AG09309 (cell line): ENCODE results near the gene MYH6.

Experiments
- DNase-seq: peaks from one replicate; pipeline ENCODE4 v3.0.0-alpha.2; 2010; ENCODE audit warnings: low read depth
- H3K4me3 ChIP-seq: 2 replicates; pipeline ENCODE4 v1.5.1; 2011; ENCODE audit warnings: mild to moderate bottlenecking, low read depth, low read length, moderate library complexity; ENCODE audit not compliant: control insufficient read depth
- TF ChIP-seq, protein P1 (sequence below): IDR thresholded peaks from 2 replicates; pipeline ENCODE4 v1.5.1; 2011; ENCODE audit warnings: mild to moderate bottlenecking, low read depth, low read length, inconsistent platforms; ENCODE audit not compliant: insufficient read depth, control insufficient read depth; ENCODE audit errors: missing control alignments

The MYH6 gene

DNA sequence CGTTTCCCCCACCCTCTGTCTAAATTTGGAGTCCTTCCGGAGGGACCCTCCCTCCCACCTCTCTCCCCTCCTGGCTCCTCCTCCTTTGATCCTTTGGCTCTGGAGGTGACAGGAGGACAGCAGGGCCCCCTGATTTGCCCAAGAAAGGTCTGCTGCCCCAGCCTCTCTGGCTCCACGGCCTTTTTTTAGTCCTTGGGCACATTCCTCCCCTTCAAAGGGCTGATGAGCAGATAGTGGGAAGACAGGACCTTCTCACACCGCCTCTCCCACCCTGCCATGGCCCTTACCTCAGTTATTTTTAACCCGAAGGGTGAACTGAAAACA, 196 bp upstream of the MYH6 start:
- no peak overlapping the region for H3K4me3 ChIP-seq
- TF ChIP-seq, protein P1, sequence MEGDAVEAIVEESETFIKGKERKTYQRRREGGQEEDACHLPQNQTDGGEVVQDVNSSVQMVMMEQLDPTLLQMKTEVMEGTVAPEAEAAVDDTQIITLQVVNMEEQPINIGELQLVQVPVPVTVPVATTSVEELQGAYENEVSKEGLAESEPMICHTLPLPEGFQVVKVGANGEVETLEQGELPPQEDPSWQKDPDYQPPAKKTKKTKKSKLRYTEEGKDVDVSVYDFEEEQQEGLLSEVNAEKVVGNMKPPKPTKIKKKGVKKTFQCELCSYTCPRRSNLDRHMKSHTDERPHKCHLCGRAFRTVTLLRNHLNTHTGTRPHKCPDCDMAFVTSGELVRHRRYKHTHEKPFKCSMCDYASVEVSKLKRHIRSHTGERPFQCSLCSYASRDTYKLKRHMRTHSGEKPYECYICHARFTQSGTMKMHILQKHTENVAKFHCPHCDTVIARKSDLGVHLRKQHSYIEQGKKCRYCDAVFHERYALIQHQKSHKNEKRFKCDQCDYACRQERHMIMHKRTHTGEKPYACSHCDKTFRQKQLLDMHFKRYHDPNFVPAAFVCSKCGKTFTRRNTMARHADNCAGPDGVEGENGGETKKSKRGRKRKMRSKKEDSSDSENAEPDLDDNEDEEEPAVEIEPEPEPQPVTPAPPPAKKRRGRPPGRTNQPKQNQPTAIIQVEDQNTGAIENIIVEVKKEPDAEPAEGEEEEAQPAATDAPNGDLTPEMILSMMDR = no peak
- DNase-seq = no peak

DNA sequence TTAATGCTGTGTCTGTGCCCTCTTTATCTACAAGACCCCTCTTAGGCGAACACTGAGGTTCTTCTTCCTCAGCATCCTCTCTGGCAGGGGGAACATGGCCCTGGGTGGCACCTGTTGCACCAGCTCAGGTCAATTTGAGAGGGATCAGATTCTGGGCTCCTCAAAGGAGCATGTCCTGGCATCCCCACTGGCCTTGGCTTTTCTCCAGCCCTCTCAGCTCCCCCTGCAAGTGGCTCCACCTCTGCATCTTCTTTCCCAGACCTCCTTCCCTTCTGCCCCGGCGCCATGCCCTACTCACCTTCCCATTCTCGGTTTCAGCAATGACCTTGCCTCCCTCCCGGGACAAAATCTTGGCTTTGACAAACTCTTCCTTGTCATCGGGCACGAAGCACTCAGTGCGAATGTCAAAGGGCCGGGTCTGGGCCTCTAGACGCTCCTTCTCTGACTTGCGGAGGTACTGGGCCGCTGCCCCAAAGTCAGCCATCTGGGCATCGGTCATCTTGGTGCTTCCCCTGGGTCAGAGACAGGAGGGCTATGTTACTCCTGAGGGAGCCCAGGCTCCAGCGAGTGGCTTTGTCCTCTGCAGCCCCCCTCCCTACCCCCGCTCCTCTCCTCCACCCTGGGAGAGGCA, 1.2 kb downstream of the MYH6 start:
- H3K4me3 ChIP-seq = no peak overlapping the region
- TF ChIP-seq, protein P1 = no peak
- DNase-seq = no peak

DNA sequence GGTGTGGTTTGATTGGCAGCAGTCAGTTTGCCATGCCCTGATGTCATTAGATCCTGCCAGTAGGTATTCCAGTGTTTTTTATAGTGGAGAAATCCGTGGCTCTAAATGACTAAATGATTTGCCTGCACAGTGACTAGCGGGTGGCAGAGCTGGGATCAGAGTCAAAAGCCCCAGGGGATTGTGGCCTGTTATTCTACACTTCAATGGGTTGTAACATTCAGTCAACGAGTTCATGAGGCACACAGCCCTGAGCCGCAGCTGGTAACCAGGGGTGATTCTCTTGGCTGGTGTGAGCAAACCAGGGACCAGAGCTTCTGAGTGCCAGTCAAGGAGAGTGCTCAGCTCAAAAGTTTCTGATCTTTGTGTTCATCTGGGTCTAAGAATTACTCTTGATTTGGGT, 1.8 kb downstream of the MYH6 start:
- no peak for DNase-seq
- TF ChIP-seq, protein P1 = no peak
- no peak overlapping the region for H3K4me3 ChIP-seq

DNA sequence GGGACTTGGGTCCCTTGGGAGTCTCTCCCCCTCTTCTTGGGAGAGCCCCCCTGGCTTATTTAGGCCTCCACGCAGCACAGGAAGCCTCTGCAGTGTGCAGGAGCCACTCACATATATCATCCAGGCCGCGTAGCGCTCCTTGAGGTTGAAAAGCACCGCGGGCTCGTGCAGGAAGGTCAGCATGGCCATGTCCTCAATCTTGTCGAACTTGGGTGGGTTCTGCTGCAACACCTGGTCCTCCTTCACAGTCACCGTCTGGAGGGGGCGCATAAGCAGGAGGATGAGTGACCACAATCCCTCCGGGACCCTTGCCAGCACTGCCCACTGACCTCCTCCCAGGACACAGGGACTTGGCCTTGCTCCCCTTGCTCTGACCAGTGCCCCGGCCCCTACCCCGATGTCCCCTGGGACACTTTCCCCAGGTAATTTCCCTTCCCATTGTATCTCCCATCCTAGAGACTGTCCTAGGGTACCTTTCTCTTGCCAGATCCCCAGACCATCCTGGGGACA, 2.5 kb downstream of the MYH6 start:
- H3K4me3 ChIP-seq = no peak overlapping the region
- DNase-seq = no peak
- TF ChIP-seq, protein P1 = no peak

DNA sequence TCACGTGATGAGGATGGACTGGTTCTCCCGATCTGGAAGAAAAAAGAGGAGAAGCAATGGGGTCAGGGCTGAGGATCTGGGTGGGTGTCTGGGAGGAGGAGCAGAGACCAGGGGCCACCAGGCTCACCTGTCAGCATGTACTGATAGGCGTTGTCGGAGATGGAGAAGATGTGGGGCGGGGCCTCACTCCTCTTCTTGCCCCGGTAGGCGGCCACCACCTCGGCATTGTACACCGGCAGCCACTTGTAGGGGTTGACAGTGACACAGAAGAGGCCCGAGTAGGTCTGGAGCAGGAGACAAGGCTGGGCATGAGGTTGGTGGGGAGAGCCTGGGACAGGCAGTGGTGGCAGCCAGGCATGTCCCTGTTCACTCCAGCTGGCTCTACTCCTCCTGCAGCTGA, 3.0 kb downstream of the MYH6 start:
- H3K4me3 ChIP-seq = no peak overlapping the region
- TF ChIP-seq, protein P1 = no peak
- DNase-seq = no peak

DNA sequence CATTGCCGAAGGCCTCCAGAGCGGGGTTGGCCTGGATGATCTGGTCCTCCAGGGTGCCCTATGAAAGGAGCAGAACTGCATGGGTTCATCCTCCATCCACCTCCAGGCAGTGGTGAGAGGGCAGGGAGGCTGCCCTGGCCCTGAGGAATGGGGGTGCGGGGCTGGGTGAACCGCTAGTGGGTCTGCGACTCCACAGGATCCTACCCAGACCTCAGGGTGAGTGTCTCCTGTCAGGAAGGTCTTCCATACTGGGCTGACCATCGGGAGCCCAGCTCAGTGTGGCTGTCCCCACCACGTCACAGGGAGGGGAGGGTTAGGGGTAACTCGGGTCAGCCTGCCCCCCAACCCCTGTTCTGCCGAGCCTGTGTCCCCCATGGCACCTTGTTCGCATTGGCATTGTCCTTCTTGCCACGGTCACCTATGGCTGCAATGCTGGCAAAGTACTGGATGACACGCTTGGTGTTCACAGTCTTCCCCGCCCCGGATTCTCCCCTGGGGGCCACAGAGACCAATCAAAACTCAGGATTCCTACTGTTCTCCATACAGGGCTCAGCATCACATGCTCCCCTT, 3.7 kb downstream of the MYH6 start:
- TF ChIP-seq, protein P1 = no peak
- no peak for DNase-seq

DNA sequence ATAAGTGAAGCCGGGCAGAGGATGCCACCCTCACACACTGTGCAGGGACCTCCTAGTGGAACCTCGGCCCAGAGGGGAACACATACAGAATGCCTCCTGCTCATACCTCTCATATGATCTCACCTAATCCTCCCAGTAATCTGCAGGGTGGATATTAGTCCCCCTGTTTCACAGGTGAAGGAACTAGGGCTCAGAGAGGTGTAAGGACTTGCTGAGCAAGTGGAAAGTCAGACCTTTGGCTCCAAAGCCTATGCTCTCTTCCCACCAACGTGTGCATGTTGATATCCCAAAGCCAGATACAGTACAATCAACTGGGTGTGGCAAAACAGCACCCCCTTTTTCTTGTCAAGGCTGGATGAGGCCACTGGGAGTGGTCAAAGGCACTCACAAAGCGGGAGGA, 4.2 kb downstream of the MYH6 start:
- no peak for DNase-seq
- TF ChIP-seq, protein P1 = no peak
- H3K4me3 ChIP-seq = no peak overlapping the region

More for the DNA sequence above, 3.7 kb downstream of the MYH6 start:
- no peak overlapping the region for H3K4me3 ChIP-seq
